ENCODE data around the gene G3BP1.
"Not testable (repeated sequence)": the region's sequence is repeated elsewhere in the genome, so short reads cannot be mapped to it uniquely, and the experiment has no call there.

The G3BP1 gene

GRCh38 chr5:151771259-151772028 is at the start of gene G3BP1:
TSS of gene G3BP1 (plus strand) at chr5:151771954. CDS start at chr5:151786621, 14,667 bp downstream.
- H3K4me3 ChIP-seq (ENCODE audit: low read depth, low read length) = peak within 1 kb of the TSS; percentile 89
- in situ Hi-C loops (cut with HindIII; ENCODE audit: low sequenced_read_pairs) = no loop called here
- DNase-seq (ENCODE audit: low read depth) = peak; percentile 100
- peak; percentile 75 for TF ChIP-seq CTCF (IDR thresholded peaks at IDR 0.05; ENCODE audit: low read depth, low read length, missing control alignments)

- H3K4me3 ChIP-seq (ENCODE audit: low read depth, low read length) = no peak overlapping the region
- in situ Hi-C loops (cut with HindIII; ENCODE audit: low sequenced_read_pairs) = no loop called here
- no peak for TF ChIP-seq CTCF (IDR thresholded peaks at IDR 0.05; ENCODE audit: low read depth, low read length, missing control alignments)
- no peak for DNase-seq (ENCODE audit: low read depth)
Observed at GRCh38 chr5:151722546-151722945, 49.2 kb upstream of the G3BP1 start.

- in situ Hi-C loops (cut with HindIII; ENCODE audit: low sequenced_read_pairs) = no loop called here
- no peak overlapping the region for H3K4me3 ChIP-seq (ENCODE audit: low read depth, low read length)
- TF ChIP-seq CTCF (IDR thresholded peaks at IDR 0.05; ENCODE audit: low read depth, low read length, missing control alignments) = no peak
- DNase-seq (ENCODE audit: low read depth) = no peak
Observed at GRCh38 chr5:151724360-151724759, 47.4 kb upstream of the G3BP1 start.

GRCh38 chr5:151729597-151729996 is 42.2 kb upstream of the G3BP1 start:
- H3K4me3 ChIP-seq (ENCODE audit: low read depth, low read length); DNase-seq (ENCODE audit: low read depth); in situ Hi-C loops (cut with HindIII; ENCODE audit: low sequenced_read_pairs): not testable (repeated sequence)

GRCh38 chr5:151730381-151730780 is 41.4 kb upstream of the G3BP1 start:
- no peak overlapping the region for H3K4me3 ChIP-seq (ENCODE audit: low read depth, low read length)
- in situ Hi-C loops (cut with HindIII; ENCODE audit: low sequenced_read_pairs) = no loop called here
- no peak for TF ChIP-seq CTCF (IDR thresholded peaks at IDR 0.05; ENCODE audit: low read depth, low read length, missing control alignments)
- no peak for DNase-seq (ENCODE audit: low read depth)

GRCh38 chr5:151733358-151734063 is 38.2 kb upstream of the G3BP1 start:
- no peak overlapping the region for H3K4me3 ChIP-seq (ENCODE audit: low read depth, low read length)
- no peak for DNase-seq (ENCODE audit: low read depth)
- in situ Hi-C loops (cut with HindIII; ENCODE audit: low sequenced_read_pairs) = no loop called here
- TF ChIP-seq CTCF (IDR thresholded peaks at IDR 0.05; ENCODE audit: low read depth, low read length, missing control alignments) = no peak

GRCh38 chr5:151734064-151734408 is 37.7 kb upstream of the G3BP1 start:
- TF ChIP-seq CTCF (IDR thresholded peaks at IDR 0.05; ENCODE audit: low read depth, low read length, missing control alignments) = no peak
- H3K4me3 ChIP-seq (ENCODE audit: low read depth, low read length) = no peak overlapping the region

More at GRCh38 chr5:151734064-151734408, 37.7 kb upstream of the G3BP1 start:
- in situ Hi-C loops (cut with HindIII; ENCODE audit: low sequenced_read_pairs) = no loop called here
- no peak for DNase-seq (ENCODE audit: low read depth)
